Neuronal stem cell (in vitro differentiated cells): ENCODE data around the gene PTPRM.

Experiments used
- DNase-seq: peaks from one replicate; pipeline ENCODE4 v3.0.0-alpha.2; 2013; ENCODE audit warnings: low spot score
- H2AFZ ChIP-seq: one replicate; pipeline ENCODE4 v1.6.1; 2013; ENCODE audit warnings: mild to moderate bottlenecking, low read length, inconsistent platforms
- H2AK5ac ChIP-seq: 2 replicates; pipeline ENCODE4 v1.6.1; 2013; ENCODE audit warnings: low read depth, mild to moderate bottlenecking, inconsistent platforms, low read length, moderate library complexity, mixed read lengths
- H2BK120ac ChIP-seq: 2 replicates; pipeline ENCODE4 v1.6.1; 2013; ENCODE audit warnings: low read depth, mild to moderate bottlenecking, inconsistent platforms, low read length, moderate library complexity, mixed read lengths
- H2BK12ac ChIP-seq: one replicate; pipeline ENCODE4 v1.6.1; 2013; ENCODE audit warnings: low read length, inconsistent platforms
- H2BK15ac ChIP-seq: 2 replicates; pipeline ENCODE4 v1.6.1; 2013; ENCODE audit warnings: mild to moderate bottlenecking, low read length, inconsistent platforms, mixed read lengths
- H2BK5ac ChIP-seq: one replicate; pipeline ENCODE4 v1.6.1; 2013; ENCODE audit warnings: inconsistent platforms, mild to moderate bottlenecking, low read length, moderate library complexity
- H3K14ac ChIP-seq: one replicate; pipeline ENCODE4 v1.6.1; 2013; ENCODE audit warnings: low read length, inconsistent platforms
- H3K18ac ChIP-seq: 2 replicates; pipeline ENCODE4 v1.6.1; 2013; ENCODE audit warnings: low read length, inconsistent platforms
- H3K23ac ChIP-seq: 2 replicates; pipeline ENCODE4 v1.6.1; 2013; ENCODE audit warnings: low read depth, mild to moderate bottlenecking, mixed read lengths, low read length, inconsistent platforms; ENCODE audit not compliant: poor library complexity
- H3K27ac ChIP-seq: replicated peaks from 3 replicates; pipeline ENCODE4 v1.5.1; 2013; ENCODE audit warnings: low read length, inconsistent platforms
- H3K27me3 ChIP-seq, 3 experiments: 2 replicates each; pipeline ENCODE4 v1.6.1; 2013; ENCODE audit warnings: low read length in 3 of 3, mild to moderate bottlenecking in 2 of 3, inconsistent platforms in 1 of 3, low read depth in 1 of 3, mixed read lengths in 1 of 3, moderate library complexity in 1 of 3; ENCODE audit not compliant: control insufficient read depth in 3 of 3, insufficient read depth in 3 of 3
- H3K36me3 ChIP-seq, 2 donors: replicated peaks in 1 of 2; 2 replicates each; pipeline ENCODE4 v1.6.1; 2013; ENCODE audit warnings: low read length in 2 of 2; ENCODE audit not compliant: control insufficient read depth in 2 of 2, insufficient read depth in 2 of 2
- H3K4ac ChIP-seq: 2 replicates; pipeline ENCODE4 v1.6.1; 2013; ENCODE audit warnings: inconsistent platforms, mild to moderate bottlenecking, low read length, moderate library complexity
- H3K4me1 ChIP-seq, 2 donors: 1 replicate in 1 of 2; 2 replicates in 1 of 2; pipeline ENCODE4 v1.6.1; 2013; ENCODE audit warnings: low read length in 2 of 2, low read depth in 1 of 2; ENCODE audit not compliant: control insufficient read depth in 2 of 2, insufficient read depth in 1 of 2
- H3K4me2 ChIP-seq: one replicate; pipeline ENCODE4 v1.6.1; 2013; ENCODE audit warnings: mild to moderate bottlenecking, low read length, inconsistent platforms; ENCODE audit not compliant: insufficient read depth, poor library complexity, severe bottlenecking
- H3K4me3 ChIP-seq, 2 donors: 2 replicates each; pipeline ENCODE4 v1.5.1; 2013; ENCODE audit warnings: low read length in 2 of 2, mild to moderate bottlenecking in 2 of 2, inconsistent platforms in 1 of 2, moderate library complexity in 1 of 2
- H3K79me1 ChIP-seq: one replicate; pipeline ENCODE4 v1.6.1; 2013; ENCODE audit warnings: low read depth, mild to moderate bottlenecking, inconsistent platforms, low read length, moderate library complexity
- H3K9ac ChIP-seq: one replicate; pipeline ENCODE4 v1.6.1; 2013; ENCODE audit warnings: mild to moderate bottlenecking, low read depth, low read length, inconsistent platforms; ENCODE audit not compliant: poor library complexity
- H3K9me3 ChIP-seq, 2 donors: replicated peaks in 1 of 2; 2 replicates each; pipeline versions ENCODE3 to v1.6.1; 2013; ENCODE audit warnings: low read length in 2 of 2, mild to moderate bottlenecking in 2 of 2, inconsistent platforms in 1 of 2, low read depth in 1 of 2, mixed read lengths in 1 of 2, moderate library complexity in 1 of 2; ENCODE audit not compliant: control insufficient read depth in 2 of 2, insufficient read depth in 1 of 2
- H4K8ac ChIP-seq: one replicate; pipeline ENCODE4 v1.6.1; 2013; ENCODE audit warnings: low read depth, mild to moderate bottlenecking, inconsistent platforms, low read length, moderate library complexity
- H4K91ac ChIP-seq: one replicate; pipeline ENCODE4 v1.6.1; 2013; ENCODE audit warnings: low read length, low read depth, mild to moderate bottlenecking, inconsistent platforms; ENCODE audit not compliant: poor library complexity
- WGBS, 2 donors: extraction: QIAGEN DNeasy Blood & Tissue Kit; methylation state at CpG; one replicate each; pipeline ENCODE4 v1.1.7; 2013; ENCODE audit warnings: missing lambda C conversion rate in 2 of 2, mixed read lengths in 1 of 2; ENCODE audit not compliant: insufficient read length in 2 of 2, insufficient replicate concordance in 1 of 2; ENCODE audit errors: extremely low coverage in 2 of 2; 5-methylcytosine and 5-hydroxymethylcytosine counted together

The PTPRM gene

GRCh38 chr18:8359481-8359880 lies 792.4 kb downstream of the PTPRM start:
- no peak overlapping the region for H2BK15ac ChIP-seq
- H3K4me1 ChIP-seq, result peaks cover 14 to 18% of the 10 kb centered on the region in 2 donors
- H2AFZ ChIP-seq, result no peak overlapping the region
- H3K4me2 ChIP-seq, result no peak overlapping the region
- H2AK5ac ChIP-seq, result no peak overlapping the region
- no peak overlapping the region for H2BK120ac ChIP-seq
- H3K9ac ChIP-seq, result no peak overlapping the region
- no peaks in the 10 kb centered on the region for H3K79me1 ChIP-seq
- no CpG with 5 or more reads among the region's 8 CpGs for WGBS, 2 donors
- peak overlapping the region; percentile 60 for H3K14ac ChIP-seq
- peak overlapping the region; percentile 63 for H3K18ac ChIP-seq
- no peak overlapping the region for H2BK12ac ChIP-seq
- H3K9me3 ChIP-seq, result no peaks in the 10 kb centered on the region
- H2BK5ac ChIP-seq, result peak overlapping the region; percentile 16
- H3K36me3 ChIP-seq, result no peaks in the 10 kb centered on the region
- H3K27ac ChIP-seq, result no peak overlapping the region
- H3K23ac ChIP-seq, result no peak overlapping the region
- no peak overlapping the region for H4K91ac ChIP-seq
- DNase-seq, result no peak
- H3K4me3 ChIP-seq, result no peak overlapping the region
- H3K4ac ChIP-seq, result no peak overlapping the region
- no peaks in the 10 kb centered on the region for H3K27me3 ChIP-seq
- H4K8ac ChIP-seq, result no peak overlapping the region

- H4K8ac ChIP-seq, result no peak overlapping the region
- H3K79me1 ChIP-seq, result no peaks in the 10 kb centered on the region
- H2BK120ac ChIP-seq, result no peak overlapping the region
- WGBS, 2 donors, result no CpG with 5 or more reads among the region's 5 CpGs
- H3K36me3 ChIP-seq, result no peaks in the 10 kb centered on the region
- H2BK15ac ChIP-seq, result no peak overlapping the region
- no peak overlapping the region for H3K27ac ChIP-seq
- H3K4ac ChIP-seq, result no peak overlapping the region
- no peaks in the 10 kb centered on the region for H3K9me3 ChIP-seq
- H3K27me3 ChIP-seq, result peaks cover 0 to 4% (median 0%) of the 10 kb centered on the region in 3 experiments
- H2AK5ac ChIP-seq, result no peak overlapping the region
- no peak overlapping the region for H2BK5ac ChIP-seq
- H3K4me2 ChIP-seq, result no peak overlapping the region
- H4K91ac ChIP-seq, result no peak overlapping the region
- H3K14ac ChIP-seq, result no peak overlapping the region
- H2AFZ ChIP-seq, result no peak overlapping the region
- H3K4me3 ChIP-seq, result no peak overlapping the region
- H3K23ac ChIP-seq, result no peak overlapping the region
- DNase-seq, result no peak
- H3K4me1 ChIP-seq, result peaks cover 13% of the 10 kb centered on the region in 2 donors
- H2BK12ac ChIP-seq, result no peak overlapping the region
- H3K9ac ChIP-seq, result no peak overlapping the region
- H3K18ac ChIP-seq, result peak overlapping the region; percentile 5
Observed at GRCh38 chr18:8361941-8362471, 794.9 kb downstream of the PTPRM start.

GRCh38 chr18:8362863-8363262 lies 795.7 kb downstream of the PTPRM start:
- Histone ChIP-seq H2BK15ac (no peak overlapping the region), H4K8ac (no peak overlapping the region), H2AK5ac (no peak overlapping the region), H3K9ac (no peak overlapping the region), H3K27ac (no peak overlapping the region), H3K4me3 (no peak overlapping the region), H3K4ac (no peak overlapping the region), H3K27me3 (peaks cover 0 to 8% (median 0%) of the 10 kb centered on the region in 3 experiments), H3K14ac (no peak overlapping the region), H2BK12ac (no peak overlapping the region), H3K18ac (no peak overlapping the region), H4K91ac (no peak overlapping the region), H3K9me3 (no peaks in the 10 kb centered on the region), H2BK5ac (no peak overlapping the region), H2BK120ac (no peak overlapping the region), H3K79me1 (no peaks in the 10 kb centered on the region), H3K4me1 (peaks cover 8 to 13% of the 10 kb centered on the region in 2 donors), H2AFZ (no peak overlapping the region), H3K36me3 (no peaks in the 10 kb centered on the region), H3K23ac (no peak overlapping the region), H3K4me2 (no peak overlapping the region)
- WGBS, 2 donors, result no CpG with 5 or more reads among the region's 5 CpGs
- DNase-seq, result no peak

- Histone ChIP-seq H4K8ac (no peak overlapping the region), H3K4me2 (no peak overlapping the region), H3K18ac (no peak overlapping the region), H3K79me1 (no peaks in the 10 kb centered on the region), H3K14ac (no peak overlapping the region), H2BK5ac (no peak overlapping the region), H2AFZ (no peak overlapping the region), H3K27ac (no peak overlapping the region), H2BK15ac (no peak overlapping the region), H3K9ac (no peak overlapping the region), H3K23ac (no peak overlapping the region), H2AK5ac (no peak overlapping the region), H2BK120ac (no peak overlapping the region), H3K9me3 (no peaks in the 10 kb centered on the region), H3K27me3 (peaks cover 0 to 8% (median 0%) of the 10 kb centered on the region in 3 experiments), H4K91ac (no peak overlapping the region), H3K4me1 (peaks cover 0 to 5% of the 10 kb centered on the region in 2 donors), H2BK12ac (no peak overlapping the region), H3K36me3 (no peaks in the 10 kb centered on the region), H3K4ac (no peak overlapping the region), H3K4me3 (no peak overlapping the region)
- no peak for DNase-seq
- no CpG with 5 or more reads among the region's 2 CpGs for WGBS, 2 donors
Observed at GRCh38 chr18:8364385-8364784, 797.3 kb downstream of the PTPRM start.
